Mononuclear cell (primary cell): ENCODE results near the gene BLVRA. TPM values are rescaled to one million over a fixed set of nuclear protein-coding genes. Genes with fewer than 3 reads are reported as not detected.

Source experiments
- H3K27me3 ChIP-seq: 2 replicates; pipeline ENCODE4 v1.6.0; 2011; ENCODE audit warnings: low read length, control low read depth; ENCODE audit not compliant: insufficient read depth
- H3K4me1 ChIP-seq: 2 replicates; pipeline ENCODE4 v1.5.1; 2011; ENCODE audit warnings: mild to moderate bottlenecking, low read length, control low read depth; ENCODE audit not compliant: insufficient read depth
- H3K4me3 ChIP-seq: 2 replicates; pipeline ENCODE4 v1.5.1; 2011; ENCODE audit warnings: mild to moderate bottlenecking, low read length, moderate library complexity
- H3K9me3 ChIP-seq: 2 replicates; pipeline ENCODE4 v1.5.1; 2011; ENCODE audit warnings: low read depth, mild to moderate bottlenecking, control low read depth, low read length
- total RNA-seq: library from RNA; depleted of rRNA; stranded (reverse); fragments of >200 nt; gene quantifications from one replicate; pipeline ENCODE4 v1.2.3, GENCODE V29; 2012

BLVRA gene
- total RNA-seq, 1 donor, result 24.1 TPM

- H3K9me3 ChIP-seq, result no peaks in the 10 kb centered on the region
- H3K27me3 ChIP-seq, result no peaks in the 10 kb centered on the region
- peak overlapping the region; percentile 80 for H3K4me3 ChIP-seq
- peaks cover 74% of the 10 kb centered on the region for H3K4me1 ChIP-seq
These were observed 573 bp downstream of the BLVRA start for GRCh38 chr7:43758822-43759683.

GRCh38 chr7:43760861-43761260, 2.4 kb downstream of the BLVRA start:
- Histone ChIP-seq H3K9me3 (no peaks in the 10 kb centered on the region), H3K27me3 (no peaks in the 10 kb centered on the region), H3K4me1 (peaks cover 78% of the 10 kb centered on the region), H3K4me3 (no peak overlapping the region)

GRCh38 chr7:43761382-43761781, 2.9 kb downstream of the BLVRA start:
- peaks cover 77% of the 10 kb centered on the region for H3K4me1 ChIP-seq
- H3K27me3 ChIP-seq, result no peaks in the 10 kb centered on the region
- no peaks in the 10 kb centered on the region for H3K9me3 ChIP-seq
- no peak overlapping the region for H3K4me3 ChIP-seq

GRCh38 chr7:43761938-43762692, 3.6 kb downstream of the BLVRA start:
- Histone ChIP-seq H3K27me3 (no peaks in the 10 kb centered on the region), H3K4me3 (no peak overlapping the region), H3K9me3 (no peaks in the 10 kb centered on the region), H3K4me1 (peaks cover 69% of the 10 kb centered on the region)

GRCh38 chr7:43763183-43763582, 4.7 kb downstream of the BLVRA start:
- H3K27me3 ChIP-seq, result no peaks in the 10 kb centered on the region
- no peak overlapping the region for H3K4me3 ChIP-seq
- H3K9me3 ChIP-seq, result no peaks in the 10 kb centered on the region
- H3K4me1 ChIP-seq, result peaks cover 64% of the 10 kb centered on the region

GRCh38 chr7:43764039-43764761, 5.7 kb downstream of the BLVRA start:
- H3K9me3 ChIP-seq, result no peaks in the 10 kb centered on the region
- H3K4me3 ChIP-seq, result no peak overlapping the region
- peaks cover 69% of the 10 kb centered on the region for H3K4me1 ChIP-seq
- no peaks in the 10 kb centered on the region for H3K27me3 ChIP-seq

- Histone ChIP-seq H3K27me3 (no peaks in the 10 kb centered on the region), H3K4me3 (no peak overlapping the region), H3K4me1 (peaks cover 69% of the 10 kb centered on the region), H3K9me3 (no peaks in the 10 kb centered on the region)
These were observed 6.5 kb downstream of the BLVRA start for GRCh38 chr7:43764807-43765491.

- Histone ChIP-seq H3K9me3 (no peaks in the 10 kb centered on the region), H3K27me3 (no peaks in the 10 kb centered on the region), H3K4me1 (peaks cover 58% of the 10 kb centered on the region), H3K4me3 (no peak overlapping the region)
These were observed 8.1 kb downstream of the BLVRA start for GRCh38 chr7:43766564-43766963.

GRCh38 chr7:43767311-43767710, 8.8 kb downstream of the BLVRA start:
- Histone ChIP-seq H3K4me3 (no peak overlapping the region), H3K4me1 (peaks cover 50% of the 10 kb centered on the region), H3K27me3 (no peaks in the 10 kb centered on the region), H3K9me3 (no peaks in the 10 kb centered on the region)

- Histone ChIP-seq H3K4me3 (no peak overlapping the region), H3K9me3 (no peaks in the 10 kb centered on the region), H3K4me1 (peaks cover 40% of the 10 kb centered on the region), H3K27me3 (no peaks in the 10 kb centered on the region)
These were observed 9.9 kb downstream of the BLVRA start for GRCh38 chr7:43768201-43768886.

- Histone ChIP-seq H3K4me3 (no peak overlapping the region), H3K9me3 (no peaks in the 10 kb centered on the region), H3K4me1 (peaks cover 35% of the 10 kb centered on the region), H3K27me3 (no peaks in the 10 kb centered on the region)
These were observed 10.4 kb downstream of the BLVRA start for GRCh38 chr7:43768887-43769272.

GRCh38 chr7:43769281-43769680, 10.8 kb downstream of the BLVRA start:
- peaks cover 31% of the 10 kb centered on the region for H3K4me1 ChIP-seq
- no peak overlapping the region for H3K4me3 ChIP-seq
- H3K9me3 ChIP-seq, result no peaks in the 10 kb centered on the region
- no peaks in the 10 kb centered on the region for H3K27me3 ChIP-seq

GRCh38 chr7:43769791-43770465, 11.4 kb downstream of the BLVRA start:
- Histone ChIP-seq H3K4me1 (peaks cover 24% of the 10 kb centered on the region), H3K9me3 (no peaks in the 10 kb centered on the region), H3K4me3 (no peak overlapping the region), H3K27me3 (no peaks in the 10 kb centered on the region)

- peaks cover 19% of the 10 kb centered on the region for H3K4me1 ChIP-seq
These were observed 12.6 kb downstream of the BLVRA start for GRCh38 chr7:43771128-43771527.

More at GRCh38 chr7:43771128-43771527, 12.6 kb downstream of the BLVRA start:
- no peak overlapping the region for H3K4me3 ChIP-seq
- H3K9me3 ChIP-seq, result no peaks in the 10 kb centered on the region
- H3K27me3 ChIP-seq, result no peaks in the 10 kb centered on the region
